ENCODE measurements around the gene PPP3CA.

- TF ChIP-seq CTCF (IDR thresholded peaks at IDR 0.05; ENCODE audit: low read length), result no peak
- no peak for TF ChIP-seq EZH2 (IDR thresholded peaks at IDR 0.05; ENCODE audit: borderline replicate concordance, low read length)
Observed at GRCh38 chr4:101000496-101000895, 346.8 kb downstream of the PPP3CA start.
